ENCODE data around the gene UBALD1.
A peak's percentile ranks its signal among the peaks of the same experiment; 100 is the strongest.

The UBALD1 gene

GRCh38 chr16:4614571-4615383 lies at the start of gene UBALD1:
UBALD1 (minus strand) TSS chr16:4614888; CDS start chr16:4614797, 91 bp downstream.
- DNase-seq: peak; percentile 93

DNA sequence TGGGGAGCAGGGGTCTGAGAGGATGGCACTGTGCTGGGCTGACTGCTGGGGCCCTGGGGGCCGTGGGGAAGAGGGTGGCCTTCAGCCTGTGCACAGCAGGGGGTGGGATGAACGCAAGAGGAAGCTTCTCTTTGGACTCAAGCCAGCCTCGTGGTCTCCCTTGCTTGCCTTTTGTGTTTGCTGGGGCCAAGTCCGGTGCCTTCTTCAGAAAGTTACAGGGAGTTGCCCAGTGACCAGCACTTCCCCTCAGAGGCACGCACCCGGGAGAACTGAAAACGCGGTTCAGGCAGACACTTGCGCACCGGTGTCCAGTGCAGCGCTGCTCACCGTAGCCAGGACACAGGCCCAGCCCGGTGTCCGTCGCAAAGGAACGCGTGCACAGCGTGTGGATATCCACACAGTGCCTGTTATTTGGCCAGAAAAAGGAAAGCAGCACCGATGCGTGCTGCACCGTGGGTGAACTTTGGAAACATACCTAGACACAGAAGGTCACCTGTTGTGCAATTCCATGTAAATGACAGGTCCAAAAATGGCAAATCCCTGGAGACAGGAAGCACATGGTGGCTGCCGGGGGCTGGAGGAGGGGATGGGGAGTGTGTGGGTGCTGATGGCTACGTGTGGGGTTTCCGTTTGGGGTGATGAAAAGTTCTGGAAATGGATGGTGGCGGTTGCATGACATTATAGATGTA lies 49.2 kb upstream of the UBALD1 start:
- DNase-seq: peak; percentile 94

DNA sequence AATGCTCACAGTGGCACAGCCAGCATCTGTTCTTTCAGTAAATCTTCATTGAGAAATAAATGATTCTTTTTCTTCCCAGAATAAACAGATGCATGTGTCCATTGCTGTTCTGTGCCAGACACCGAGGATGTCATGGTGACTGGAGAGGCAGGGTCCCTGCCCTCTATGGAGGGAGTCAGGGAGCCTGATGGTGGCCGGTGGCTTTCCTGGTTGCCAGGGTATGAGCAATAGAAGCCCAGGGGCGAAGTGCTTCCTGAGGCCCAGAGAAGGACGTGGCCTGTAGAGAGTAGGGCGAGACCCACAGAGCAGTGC lies 48.7 kb upstream of the UBALD1 start:
- DNase-seq: no peak

- no peak for DNase-seq
Measured at GRCh38 chr16:4661661-4662060, 47.0 kb upstream of the UBALD1 start.

DNA sequence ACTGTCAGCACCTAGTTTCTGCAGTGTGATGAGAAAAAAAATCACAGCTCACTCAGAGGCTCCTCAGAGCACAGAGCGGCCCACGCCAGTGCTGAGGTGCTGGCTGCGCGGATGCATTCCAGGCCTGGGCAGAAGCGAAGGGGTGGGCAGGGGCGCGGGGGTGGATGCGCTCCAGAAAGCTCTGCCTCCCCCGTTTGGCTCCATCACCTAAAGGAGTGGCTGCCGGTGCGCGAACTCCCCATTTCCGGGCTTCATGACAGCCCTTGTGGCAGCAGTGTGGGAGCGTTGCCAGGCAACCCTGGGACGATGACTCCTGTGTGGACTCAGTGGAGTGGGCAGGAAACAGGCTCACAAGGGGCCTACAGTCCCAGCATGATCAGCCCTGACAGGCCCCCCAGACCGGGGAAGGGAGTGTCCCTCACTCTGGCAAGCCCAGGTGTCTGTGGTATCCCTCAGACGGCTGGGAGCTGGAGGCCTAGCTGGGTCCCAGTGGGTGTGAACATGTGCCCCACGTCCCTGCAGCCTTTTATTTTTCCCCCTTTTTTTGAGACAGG lies 45.8 kb upstream of the UBALD1 start:
- peak; percentile 61 for DNase-seq

- no peak for DNase-seq
Measured at GRCh38 chr16:4659363-4660353, 45.0 kb upstream of the UBALD1 start.

GRCh38 chr16:4656695-4657686 lies 42.3 kb upstream of the UBALD1 start:
- no peak for DNase-seq

GRCh38 chr16:4656221-4656620 lies 41.5 kb upstream of the UBALD1 start:
- no peak for DNase-seq

- no peak for DNase-seq
Measured at GRCh38 chr16:4655801-4656200, 41.1 kb upstream of the UBALD1 start.

GRCh38 chr16:4654964-4655590 lies 40.4 kb upstream of the UBALD1 start:
- no peak for DNase-seq

- DNase-seq: no peak
Measured at GRCh38 chr16:4654011-4654963, 39.6 kb upstream of the UBALD1 start.

GRCh38 chr16:4652561-4652960 lies 37.9 kb upstream of the UBALD1 start:
- no peak for DNase-seq

DNA sequence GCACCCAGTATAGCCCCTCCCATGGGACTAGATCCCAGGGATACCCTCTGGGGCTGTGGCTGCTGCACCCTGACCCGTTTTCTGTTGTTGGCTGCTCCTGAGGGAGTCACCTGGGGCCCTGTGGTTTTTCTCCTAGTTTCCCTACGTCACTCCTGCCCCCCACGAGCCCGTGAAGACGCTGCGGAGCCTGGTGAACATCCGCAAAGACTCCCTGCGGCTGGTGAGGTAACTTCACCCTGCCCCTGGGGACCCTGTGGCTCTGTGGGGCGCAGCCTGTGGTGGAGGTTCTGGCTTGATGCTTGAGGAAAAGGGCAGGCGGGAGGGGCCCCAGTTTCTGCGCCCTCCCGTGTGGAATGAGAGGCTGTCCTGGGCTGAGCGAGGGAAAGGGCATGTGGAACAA lies 37.1 kb upstream of the UBALD1 start:
- no peak for DNase-seq

- peak; percentile 86 for DNase-seq
Measured at GRCh38 chr16:4650443-4651074, 35.9 kb upstream of the UBALD1 start.

GRCh38 chr16:4649744-4650442 lies 35.2 kb upstream of the UBALD1 start:
- no peak for DNase-seq

DNA sequence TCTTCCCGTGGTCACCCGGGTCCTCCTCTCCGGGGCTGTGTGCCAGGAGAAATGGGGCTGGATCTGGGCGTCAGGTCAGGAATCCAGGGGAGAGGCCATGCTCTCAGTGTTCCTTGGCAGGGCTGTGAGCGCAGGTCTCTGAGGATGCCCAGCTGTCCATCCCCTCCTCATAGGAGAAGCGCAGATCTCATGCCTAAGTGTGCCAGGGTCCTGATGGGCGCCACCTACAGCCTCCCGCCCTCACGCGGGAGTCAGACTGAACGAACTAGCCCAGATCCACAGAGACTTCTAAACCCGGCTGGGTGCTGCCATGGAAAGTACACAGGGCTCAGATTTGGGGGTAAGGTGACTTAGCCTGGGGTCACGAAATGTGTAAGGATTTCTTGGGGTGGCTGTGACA lies 34.2 kb upstream of the UBALD1 start:
- DNase-seq: no peak

GRCh38 chr16:4647644-4647980 lies 32.9 kb upstream of the UBALD1 start:
- DNase-seq: no peak

- DNase-seq: no peak
Measured at GRCh38 chr16:4646773-4647643, 32.3 kb upstream of the UBALD1 start.
